H1 (cell line): ENCODE results near the gene UVSSA. TPM values are rescaled to one million over a fixed set of nuclear protein-coding genes. Genes with fewer than 3 reads are reported as not detected.

Experiments
- KDM5A ChIP-seq: fragments of 200-600 bp; IDR thresholded peaks from 2 replicates; pipeline ENCODE4 v1.7.1; 2012; ENCODE audit warnings: mild to moderate bottlenecking, low read length, inconsistent platforms, mixed read lengths
- SIRT6 ChIP-seq: IDR thresholded peaks from one replicate; pipeline ENCODE4 v1.7.1; 2012; ENCODE audit warnings: low read length, inconsistent platforms
- polyA plus RNA-seq, 7 experiments: library from polyadenylated mRNA; depleted of rRNA in 3 of 7; stranded (reverse) in 5 of 7; unstranded in 2 of 7; fragments of >200 nt in 5 of 7; fragments of 200-250 nt in 2 of 7; gene quantifications; 1 replicate in 5 of 7; 2 replicates in 1 of 7; 4 replicates in 1 of 7; pipeline versions ENCODE4 v1.2.1 to v1.2.3, GENCODE V29; 2011 to 2013; ENCODE audit warnings: missing spikeins in 2 of 7, mixed read lengths in 2 of 7
- total RNA-seq: library from RNA; stranded (reverse); fragmentation: NEBNext Ultra II Directional; extraction: Animal tissue kit (Norgen Biotek cat#: 25700); gene quantifications from 2 replicates; pipeline ENCODE4 v1.2.1, GENCODE V29; 2021

UVSSA gene
- total and polyA plus RNA-seq, 2 of the 8 experiments (the other 6 are each of a cell fraction or from before 2014, with no cell fraction given) = 14.5 to 19.4 TPM

- no peak for TF ChIP-seq KDM5A
- no peak for TF ChIP-seq SIRT6
Observed at GRCh38 chr4:1381944-1382541, 35.0 kb downstream of the UVSSA start (continued).
